ENCODE measurements around the gene PLEKHD1. TPM values are rescaled to one million over a fixed set of nuclear protein-coding genes. Genes with fewer than 3 reads are reported as not detected.

The PLEKHD1 gene
- total RNA-seq = under 0.01 TPM in 1 of 2 replicates, not detected in the other

GRCh38 chr14:69484444-69485314 lies at the start of gene PLEKHD1:
PLEKHD1 (plus strand) TSS chr14:69484728; CDS start chr14:69484966, 238 bp downstream.

GRCh38 chr14:69574263-69574953 lies 89.9 kb downstream of the PLEKHD1 start, which contains the start of gene CCDC177:
CCDC177 (minus strand) TSS chr14:69574871; CDS start chr14:69573622, 1,249 bp downstream.

Other genes starting within 250 kb of the PLEKHD1 start
- 1.3 and 1.9 TPM in 2 replicates for gene GALNT16, start 224.6 kb upstream of the PLEKHD1 start, total RNA-seq
- 92.6 and 133 TPM in 2 replicates for gene ERH, start 86.4 kb upstream of the PLEKHD1 start, total RNA-seq
- 132 and 155 TPM in 2 replicates for gene SLC39A9, start 86.0 kb upstream of the PLEKHD1 start, total RNA-seq
- not detected in 2 replicates for gene CCDC177, start 90.1 kb downstream of the PLEKHD1 start, total RNA-seq
- 23.2 and 23.6 TPM in 2 replicates for gene SUSD6, start 126.9 kb downstream of the PLEKHD1 start, total RNA-seq

Measured in placental pericyte (primary cell).